Activated CD4-positive, alpha-beta T cell treated with anti-CD3 and anti-CD28 coated beads for 4 hours (primary cell): Measurements from ENCODE around the gene SLC22A25.

ENCODE experiments used
- DNase-seq, 2 donors: peaks; one replicate each; pipeline ENCODE4 v3.0.0-alpha.2; 2020

SLC22A25 gene

DNA sequence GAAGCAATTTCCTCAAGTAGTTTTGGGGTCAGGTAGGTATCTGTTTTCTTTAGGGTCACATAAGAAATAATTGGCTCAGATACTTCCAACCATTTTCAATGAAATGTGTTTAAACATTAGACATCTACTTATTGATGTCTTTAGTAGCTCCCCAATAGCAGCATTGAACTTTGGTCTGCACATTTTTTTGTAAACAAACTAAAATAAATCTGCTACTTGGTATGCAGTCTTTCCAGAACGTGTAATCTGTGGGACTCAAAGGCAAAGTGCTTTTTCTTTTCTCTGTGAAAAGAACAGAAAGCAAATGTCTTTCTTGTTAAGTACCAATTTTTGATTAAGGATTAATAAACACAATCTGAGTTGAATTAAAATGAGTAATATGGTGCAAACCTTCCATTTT lies 13.6 kb downstream of the SLC22A25 start:
- no peak for DNase-seq

DNA sequence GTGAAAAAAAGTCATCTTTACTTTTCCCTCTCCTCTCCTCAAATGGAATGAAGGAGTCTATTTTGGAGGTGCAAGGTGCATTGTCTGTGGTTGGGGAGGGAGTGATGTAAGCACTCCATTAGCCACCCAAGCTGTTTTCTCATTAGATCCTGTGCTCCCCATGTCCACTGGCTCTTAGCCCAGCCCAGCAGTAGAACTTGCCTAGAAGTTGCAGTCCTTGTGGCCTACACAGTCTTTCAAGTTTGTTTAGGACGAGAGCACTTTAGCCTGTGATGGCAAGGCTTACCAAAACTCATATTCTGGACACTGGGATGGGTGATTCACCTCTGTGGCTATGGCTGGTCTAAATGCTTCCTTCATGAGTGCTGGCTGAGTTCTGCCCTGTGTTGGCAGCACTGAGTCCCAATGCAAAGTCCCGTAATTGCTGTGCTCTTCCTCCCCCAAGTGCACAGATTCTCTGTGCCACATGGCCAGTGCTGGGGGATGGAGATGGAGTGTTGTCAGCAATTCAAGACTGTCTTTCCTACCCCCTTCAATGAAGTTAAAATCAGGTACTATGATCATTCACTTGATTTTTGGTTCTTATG lies 15.8 kb downstream of the SLC22A25 start:
- no peak for DNase-seq

- DNase-seq: no peak
These were observed 16.8 kb downstream of the SLC22A25 start for GRCh38 chr11:63226488-63227114.

DNA sequence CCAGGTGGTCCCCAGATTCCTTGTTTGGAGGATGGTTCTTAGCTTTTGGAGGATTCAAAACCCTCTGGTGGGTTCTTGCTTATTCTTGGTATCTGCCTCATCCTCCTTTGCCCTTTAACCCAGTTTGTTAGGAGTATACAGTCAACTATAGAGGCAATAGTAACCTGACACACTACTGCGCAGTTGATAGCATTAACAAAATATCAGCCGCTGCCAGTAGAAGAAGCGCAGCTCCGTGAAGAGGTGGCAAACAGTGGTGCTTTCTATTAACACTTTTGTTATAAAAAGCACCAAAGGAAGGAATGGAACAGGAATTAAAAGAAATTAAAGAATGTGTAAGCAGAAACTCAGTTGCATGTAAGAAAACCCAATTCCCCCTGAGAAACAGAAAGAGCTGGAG lies 29.3 kb downstream of the SLC22A25 start:
- no peak for DNase-seq

DNA sequence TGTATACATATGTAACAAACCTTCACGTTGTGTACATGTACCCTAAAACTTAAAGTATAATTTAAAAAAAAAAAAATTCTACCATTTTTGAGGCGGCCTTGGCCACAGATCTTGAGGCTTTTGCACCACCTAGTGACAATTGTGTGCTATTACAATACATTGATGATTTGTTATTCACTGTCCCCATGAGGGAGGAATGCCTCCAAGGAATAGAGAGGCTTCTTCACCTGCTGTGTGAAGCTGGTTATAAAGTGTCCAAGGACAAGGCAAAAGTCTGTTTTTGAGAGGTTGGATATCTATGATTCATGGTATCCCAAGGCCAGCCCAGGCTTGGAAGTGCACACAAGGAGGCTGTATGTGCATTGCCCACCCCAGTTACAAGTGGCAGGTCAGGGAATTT lies 30.7 kb downstream of the SLC22A25 start:
- DNase-seq: peak in 1 of 2 donors; percentile 13

GRCh38 chr11:63210111-63210510 lies 33.3 kb downstream of the SLC22A25 start:
- DNase-seq: no peak
